GM21723 (cell line): ENCODE results near the gene SLC35F1.

ENCODE experiments used
- ATAC-seq: cut with Tn5 transposase; IDR thresholded peaks from one replicate; pipeline ENCODE4 v1.9.1; 2021; ENCODE audit warnings: mild to moderate bottlenecking, moderate library complexity; ENCODE audit not compliant: unreplicated experiment

Gene SLC35F1

DNA sequence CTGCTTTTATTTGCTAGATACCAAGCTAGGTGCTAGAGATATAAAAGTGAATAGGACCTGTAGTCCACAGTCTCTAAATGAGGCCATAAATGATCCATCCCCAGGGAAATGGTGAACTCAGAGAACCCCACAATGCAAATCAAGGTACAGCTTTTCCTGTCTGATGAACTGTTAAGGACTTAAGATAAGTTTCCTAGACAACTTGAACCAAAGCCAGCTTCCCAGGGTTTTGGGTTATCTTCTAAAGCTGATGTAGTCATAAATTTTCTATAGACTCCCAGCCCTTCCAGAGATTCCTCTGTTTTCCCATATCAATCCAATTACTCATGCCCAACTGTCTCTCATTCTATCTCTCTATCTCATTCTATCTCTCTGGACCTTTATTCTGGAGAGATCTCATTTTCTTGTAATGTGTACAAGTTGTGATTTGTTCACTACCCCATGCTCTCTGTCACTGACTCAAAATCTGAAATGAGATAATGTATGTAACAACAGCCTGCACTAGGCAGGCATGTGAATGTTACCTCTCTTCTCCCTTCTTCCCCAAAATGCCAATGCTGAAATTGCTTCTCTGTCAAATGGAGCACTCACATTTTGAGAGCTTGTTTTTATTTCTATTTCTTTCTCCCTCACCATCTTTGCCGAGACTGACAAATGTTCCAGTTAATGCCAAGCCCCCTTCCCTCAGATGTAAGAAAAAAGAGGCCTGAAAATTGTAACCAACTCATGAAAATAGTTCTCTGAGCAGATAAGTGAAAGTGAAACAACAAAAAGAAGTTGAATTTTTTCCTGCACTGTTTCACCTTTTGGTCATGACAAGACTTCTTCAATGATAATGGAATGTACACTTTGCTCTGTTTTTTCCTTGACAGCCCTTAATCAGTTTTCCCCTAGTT is 279.9 kb downstream of the SLC35F1 start:
- peak; percentile 68 for ATAC-seq

DNA sequence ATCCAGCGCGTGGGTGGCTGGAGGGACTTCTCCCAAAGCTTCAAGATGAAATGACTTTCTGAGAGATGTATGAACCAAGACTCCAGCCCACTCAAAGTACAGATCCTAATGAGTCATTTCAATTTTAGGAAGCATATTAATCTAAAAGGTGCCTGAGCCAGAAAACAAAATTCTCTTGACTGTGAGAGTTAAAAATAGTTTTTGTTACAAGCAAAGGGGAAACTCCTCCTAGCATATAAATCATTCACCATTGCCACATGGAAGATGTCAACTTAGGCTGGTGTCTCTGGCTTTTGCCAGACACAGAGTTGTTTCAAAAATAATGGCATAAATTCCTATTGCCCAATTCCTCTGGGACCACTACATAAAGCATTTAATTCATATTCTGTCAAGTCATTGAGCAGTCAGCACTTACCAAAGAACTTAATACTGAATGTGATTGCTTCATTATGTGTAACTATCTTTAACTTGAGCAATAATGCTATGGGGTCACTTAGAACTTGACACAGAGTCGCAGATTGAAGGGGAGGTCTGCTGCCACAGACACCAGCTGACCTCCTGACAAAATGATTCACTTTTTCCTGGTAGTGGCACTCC is 280.6 kb downstream of the SLC35F1 start:
- ATAC-seq: peak; percentile 48

DNA sequence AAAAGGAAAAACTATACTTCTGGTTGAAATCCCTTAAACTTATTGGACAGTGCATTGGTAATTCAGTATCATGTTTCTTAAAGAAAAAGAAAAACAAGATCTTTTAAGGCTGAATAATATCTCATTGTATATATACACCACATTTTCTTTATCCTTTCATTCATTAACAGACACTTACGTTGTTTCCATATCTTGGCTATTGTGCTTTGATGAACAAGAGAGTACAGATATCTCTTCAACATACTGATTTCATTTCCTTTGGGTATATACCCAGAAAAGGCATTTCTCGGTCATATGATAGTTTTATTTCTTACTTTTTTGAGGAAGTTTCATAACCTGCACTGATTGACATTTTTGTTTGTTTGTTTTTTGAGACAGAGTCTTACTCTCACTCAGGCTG is 281.5 kb downstream of the SLC35F1 start:
- no peak for ATAC-seq

DNA sequence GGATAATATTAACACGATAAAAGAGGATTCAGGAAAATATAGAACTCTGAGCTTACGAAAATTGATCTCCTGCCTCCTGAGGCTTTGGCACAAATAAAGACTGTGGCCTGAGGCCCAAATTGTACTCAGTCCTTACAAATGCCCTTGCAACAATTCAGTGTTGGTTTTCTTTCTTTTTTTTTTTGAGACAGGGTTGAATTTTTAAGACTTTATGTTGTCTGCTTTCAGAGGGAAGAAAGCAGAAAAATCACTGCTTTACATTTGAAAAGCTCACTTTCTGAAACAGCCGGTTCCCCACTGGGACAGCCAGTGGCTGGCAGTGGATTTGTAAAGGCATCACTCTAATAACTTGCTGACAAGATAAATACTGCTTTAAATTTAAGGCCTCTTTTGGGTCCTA is 290.5 kb downstream of the SLC35F1 start:
- no peak for ATAC-seq

- ATAC-seq: no peak
Measured at GRCh38 chr6:118198746-118199145, 291.7 kb downstream of the SLC35F1 start.

GRCh38 chr6:118200160-118200559 is 293.1 kb downstream of the SLC35F1 start:
- no peak for ATAC-seq

- no peak for ATAC-seq
Measured at GRCh38 chr6:118202517-118202916, 295.5 kb downstream of the SLC35F1 start.

DNA sequence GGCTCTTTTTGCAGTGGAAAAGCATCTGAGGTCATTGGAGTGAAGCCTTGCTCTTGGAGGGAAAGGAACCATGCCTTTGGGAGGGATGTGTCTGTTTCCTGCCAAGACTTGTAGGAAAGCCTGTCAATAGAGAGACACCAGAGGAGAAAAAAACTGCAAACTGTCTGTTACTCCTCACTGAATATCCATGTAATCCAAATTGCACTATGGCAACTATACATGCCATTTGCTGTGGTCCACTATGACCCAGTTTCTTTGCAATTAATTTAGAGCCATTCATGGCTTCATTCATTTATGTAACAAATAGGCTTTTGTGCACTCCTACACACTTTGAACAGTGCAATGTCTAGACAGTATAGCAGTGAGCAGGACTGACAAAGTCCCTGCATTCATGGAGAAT is 296.5 kb downstream of the SLC35F1 start:
- ATAC-seq: no peak

- ATAC-seq: no peak
Measured at GRCh38 chr6:118206221-118206620, 299.2 kb downstream of the SLC35F1 start.

- no peak for ATAC-seq
Measured at GRCh38 chr6:118207947-118208346, 300.9 kb downstream of the SLC35F1 start.

DNA sequence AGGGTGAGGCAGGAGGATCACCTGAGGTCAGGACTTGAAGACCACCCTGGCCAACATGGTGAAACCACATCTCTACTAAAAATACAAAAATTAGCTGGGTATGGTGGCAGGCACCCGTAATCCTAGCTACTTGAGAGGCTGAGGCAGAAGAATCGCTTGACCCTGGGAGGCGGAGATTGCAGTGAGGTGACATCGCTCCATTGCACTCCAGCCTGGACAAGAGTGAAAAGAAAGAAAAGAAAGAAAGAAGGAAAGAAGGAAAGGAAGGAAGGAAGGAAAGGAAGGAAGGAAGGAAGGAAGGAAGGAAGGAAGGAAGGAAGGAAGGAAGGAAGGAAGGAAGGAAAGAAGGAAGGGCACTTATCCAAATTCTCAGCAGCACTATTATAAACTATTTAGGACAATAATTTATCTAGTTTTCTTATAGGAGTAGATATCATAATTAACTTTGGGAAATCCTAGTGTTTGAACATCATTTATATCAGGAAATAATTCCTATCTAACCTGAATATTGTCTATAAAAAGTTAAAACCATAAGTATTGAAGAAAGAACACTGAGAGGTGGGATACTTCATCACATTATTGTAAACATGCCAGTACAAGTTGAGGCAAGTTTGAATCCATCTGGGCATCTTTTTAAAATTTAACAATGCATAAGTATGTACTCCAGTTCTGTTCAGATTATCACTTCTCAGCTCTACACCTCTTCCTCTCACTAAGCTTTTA is 305.5 kb downstream of the SLC35F1 start:
- no peak for ATAC-seq

DNA sequence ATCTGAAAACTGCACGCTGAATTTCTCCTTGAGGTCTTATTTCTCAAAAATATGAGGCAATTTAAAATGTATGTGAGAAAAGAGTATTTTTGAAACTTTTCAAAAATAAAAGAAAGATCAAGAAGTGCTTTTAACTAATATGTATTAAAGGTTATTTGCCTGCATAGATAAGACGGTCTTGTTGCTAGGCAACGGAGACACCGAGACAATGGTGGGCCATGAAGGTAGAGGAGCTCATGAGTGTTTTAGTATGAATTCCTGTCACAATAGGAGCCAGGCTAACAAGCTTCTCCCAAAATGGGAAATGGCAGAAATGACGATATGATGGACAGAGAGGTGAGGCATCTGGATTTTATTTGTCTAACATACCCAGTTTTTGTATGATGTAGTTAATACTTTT is 308.2 kb downstream of the SLC35F1 start:
- ATAC-seq: no peak

DNA sequence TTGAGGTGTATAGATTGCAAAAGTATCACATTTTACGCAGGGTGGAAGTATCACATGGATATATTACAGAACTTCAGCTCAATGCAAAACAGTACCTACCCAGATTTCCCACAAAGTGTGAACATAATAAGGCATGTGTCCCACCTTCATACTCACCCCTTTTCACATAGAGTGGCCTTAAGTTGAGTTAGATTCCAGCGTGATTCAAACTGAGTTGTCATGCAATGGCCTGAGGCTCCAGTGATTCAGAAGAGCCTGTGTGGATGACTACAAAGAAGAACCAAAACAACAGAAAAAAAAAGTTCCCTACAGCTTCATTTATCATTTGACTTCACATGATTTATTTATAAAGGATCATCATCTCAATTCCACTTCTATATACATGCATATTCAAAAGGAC is 309.7 kb downstream of the SLC35F1 start:
- ATAC-seq: no peak

GRCh38 chr6:118218156-118218555 is 311.1 kb downstream of the SLC35F1 start:
- ATAC-seq: no peak

DNA sequence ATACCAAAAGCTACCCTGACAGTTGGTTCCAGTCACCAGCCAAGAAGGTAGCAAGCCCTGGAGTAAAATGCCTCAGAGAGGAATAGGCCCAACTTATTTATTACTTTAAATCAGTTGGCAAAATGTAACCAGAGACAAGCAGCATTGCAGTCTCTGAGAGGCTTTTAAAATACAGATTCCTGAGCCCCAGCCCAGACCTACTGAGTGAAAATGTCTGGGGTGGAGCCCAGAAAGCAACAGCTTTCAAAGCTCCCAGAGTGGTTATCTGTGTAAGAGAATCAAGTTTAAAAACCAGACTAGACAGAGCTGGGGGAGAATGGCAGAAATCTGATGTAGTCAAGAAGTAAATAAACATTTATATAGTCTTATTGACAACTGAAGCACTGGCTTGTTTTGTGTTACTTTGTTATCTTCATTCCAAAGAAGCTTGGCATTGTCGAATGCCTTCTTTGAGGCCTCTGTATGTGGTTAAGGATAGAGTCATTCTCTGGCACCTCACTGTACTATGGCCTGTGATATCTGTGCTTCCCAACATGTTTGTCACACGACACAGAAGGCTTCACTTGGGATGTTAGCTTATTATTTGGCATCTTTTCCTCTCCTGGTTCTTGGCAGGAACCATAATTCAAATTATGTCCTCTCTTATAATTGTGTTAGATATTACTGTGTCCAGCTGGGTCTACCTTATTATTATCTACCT is 313.5 kb downstream of the SLC35F1 start:
- ATAC-seq: no peak

GRCh38 chr6:118223316-118223715 is 316.3 kb downstream of the SLC35F1 start:
- ATAC-seq: no peak

GRCh38 chr6:118228886-118229285 is 321.8 kb downstream of the SLC35F1 start:
- ATAC-seq: no peak

- ATAC-seq: peak; percentile 92
Measured at GRCh38 chr6:118240878-118241528, 333.9 kb downstream of the SLC35F1 start.

DNA sequence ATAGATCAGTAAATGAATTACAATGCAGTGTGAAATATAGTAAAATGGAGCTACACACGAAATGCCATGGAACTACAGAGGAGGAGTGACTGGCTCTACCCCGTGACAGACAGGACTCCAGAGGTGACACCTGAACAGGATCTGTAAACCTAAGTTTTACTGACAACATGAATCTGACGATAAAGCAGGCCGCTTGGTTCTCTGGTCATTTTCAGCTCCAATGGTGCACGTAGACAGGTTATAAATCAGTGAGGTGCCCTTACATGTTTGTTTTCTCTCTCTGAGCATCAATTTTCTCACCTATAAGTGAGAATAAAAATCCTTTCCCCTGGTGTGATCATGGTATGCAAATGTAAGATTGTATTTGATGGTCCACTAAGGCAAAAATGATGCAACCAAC is 339.3 kb downstream of the SLC35F1 start:
- no peak for ATAC-seq

GRCh38 chr6:118248171-118248570 is 341.1 kb downstream of the SLC35F1 start:
- ATAC-seq: no peak

GRCh38 chr6:118249680-118250079 is 342.6 kb downstream of the SLC35F1 start:
- no peak for ATAC-seq
